HL-60/S4 treated with phorbol 12-myristate 13-acetate at 8.2 ng/mL for 4 days and 3 days (cell line): ENCODE data around the gene RBM20.
"Not testable (repeated sequence)": the region's sequence is repeated elsewhere in the genome, so short reads cannot be mapped to it uniquely, and the experiment has no call there.

Source experiments
- in situ Hi-C: fragments of 300-500 bp; cut with MboI; formaldehyde crosslinking; loops from 2 replicates; pipeline ENCODE4 v1.15.0; 2022; ENCODE audit warnings: low sequenced_read_pairs

Gene RBM20

DNA sequence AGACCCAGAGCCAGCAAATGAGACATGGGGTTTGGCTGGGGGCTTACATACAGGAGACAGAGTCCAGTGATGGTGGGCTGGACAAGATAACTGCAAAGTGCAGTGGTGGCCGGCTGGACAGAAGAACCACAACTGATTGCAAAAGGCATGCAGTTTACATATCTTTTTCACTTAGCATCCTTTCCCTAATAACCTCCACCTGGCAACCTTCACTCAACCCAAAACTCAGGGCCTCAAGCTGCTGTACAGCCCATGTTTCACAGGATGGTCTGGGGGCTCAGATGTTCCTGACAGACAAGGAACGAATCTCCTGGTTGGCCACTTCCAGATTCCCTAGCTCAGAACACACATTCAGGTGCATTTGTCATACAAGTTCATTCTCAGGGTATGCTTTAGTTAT, 219.8 kb downstream of the RBM20 start:
- in situ Hi-C loops: no loop called here

DNA sequence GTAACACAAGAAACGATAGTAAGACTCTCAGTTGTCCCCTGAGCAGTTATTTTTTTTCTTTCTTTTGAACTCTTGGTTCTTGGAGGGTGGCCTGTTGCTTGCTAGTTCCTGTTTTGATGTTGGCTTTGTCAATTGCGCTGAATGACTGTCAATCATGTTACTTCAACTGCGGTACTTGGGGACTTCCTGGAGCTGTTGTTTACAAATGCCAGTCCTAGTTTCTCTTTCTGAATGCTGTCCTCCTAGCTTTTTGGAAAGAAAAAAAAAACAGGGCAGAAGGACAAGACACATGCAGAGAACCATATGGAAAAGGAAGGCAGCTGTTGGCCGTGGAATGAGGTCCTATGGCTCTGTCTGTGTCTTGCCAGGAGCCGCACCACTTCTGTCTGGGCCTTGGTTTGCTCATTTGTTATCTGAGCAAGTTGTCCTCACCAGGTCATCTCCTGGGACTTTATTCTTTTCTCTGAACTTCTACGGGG, 220.6 kb downstream of the RBM20 start:
- in situ Hi-C loops: no loop called here

DNA sequence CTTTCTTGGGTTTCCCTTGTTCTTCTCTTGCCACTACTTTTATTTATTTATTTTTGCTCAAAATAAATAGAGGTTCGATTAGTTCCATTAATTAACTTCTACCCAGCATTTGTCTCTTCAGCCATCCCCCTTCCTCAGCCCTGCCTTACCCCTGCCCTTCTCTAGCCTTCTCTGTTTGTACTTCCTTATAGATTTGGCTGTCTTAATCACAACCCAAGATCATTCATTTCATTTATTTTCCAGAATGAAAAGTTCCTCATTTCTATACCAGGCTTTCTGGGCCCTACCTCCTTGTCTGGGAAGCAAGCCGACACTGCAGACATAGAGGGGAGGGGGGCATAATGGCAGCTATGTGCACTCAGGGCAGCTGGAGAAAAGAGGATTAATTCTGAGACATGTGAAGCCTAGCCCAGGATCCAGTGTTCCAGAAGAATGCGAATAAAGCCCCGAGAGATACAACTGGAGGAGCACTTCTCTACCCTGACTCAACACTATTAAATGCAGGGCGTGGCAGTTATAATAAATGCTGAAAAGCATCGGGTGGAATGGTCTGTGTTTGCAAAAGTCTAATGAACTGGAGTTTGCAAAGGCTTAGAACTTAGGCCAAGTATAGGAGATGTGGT, 221.2 kb downstream of the RBM20 start:
- in situ Hi-C loops: no loop called here

DNA sequence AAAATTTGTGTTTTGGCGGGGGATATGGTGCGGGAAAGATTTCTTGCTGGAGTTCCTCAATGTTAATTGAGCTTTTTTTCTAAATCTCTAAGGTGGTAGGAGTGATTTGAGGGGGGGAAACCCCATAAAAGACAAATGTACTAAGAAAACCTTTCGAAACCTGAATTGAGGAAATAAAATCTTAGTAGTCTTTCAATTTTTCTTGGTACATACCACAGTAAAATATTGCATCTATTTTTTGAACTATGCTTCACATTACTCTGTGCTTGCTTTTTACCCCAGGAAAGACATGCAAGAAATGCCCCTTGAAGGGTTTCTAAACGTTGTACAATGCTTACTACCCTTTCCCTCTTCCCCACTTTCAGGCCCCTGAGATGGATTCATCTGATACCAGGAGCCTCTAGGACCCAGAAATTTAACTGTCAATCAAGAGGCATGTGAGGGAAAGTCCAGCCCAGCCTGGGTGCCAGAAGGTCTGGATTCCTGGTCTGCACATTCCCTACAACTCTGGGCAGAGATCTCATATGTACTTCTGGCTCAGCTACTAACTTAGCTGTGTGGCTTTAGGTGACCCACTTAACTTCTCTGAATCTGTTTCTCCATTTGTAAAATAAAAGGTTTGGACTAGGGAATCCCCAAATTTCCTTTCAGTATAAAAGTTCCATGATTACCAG, 221.8 kb downstream of the RBM20 start:
- in situ Hi-C loops: no loop called here

GRCh38 chr10:110867011-110867806, 223.1 kb downstream of the RBM20 start:
- in situ Hi-C loops: not testable (repeated sequence)

DNA sequence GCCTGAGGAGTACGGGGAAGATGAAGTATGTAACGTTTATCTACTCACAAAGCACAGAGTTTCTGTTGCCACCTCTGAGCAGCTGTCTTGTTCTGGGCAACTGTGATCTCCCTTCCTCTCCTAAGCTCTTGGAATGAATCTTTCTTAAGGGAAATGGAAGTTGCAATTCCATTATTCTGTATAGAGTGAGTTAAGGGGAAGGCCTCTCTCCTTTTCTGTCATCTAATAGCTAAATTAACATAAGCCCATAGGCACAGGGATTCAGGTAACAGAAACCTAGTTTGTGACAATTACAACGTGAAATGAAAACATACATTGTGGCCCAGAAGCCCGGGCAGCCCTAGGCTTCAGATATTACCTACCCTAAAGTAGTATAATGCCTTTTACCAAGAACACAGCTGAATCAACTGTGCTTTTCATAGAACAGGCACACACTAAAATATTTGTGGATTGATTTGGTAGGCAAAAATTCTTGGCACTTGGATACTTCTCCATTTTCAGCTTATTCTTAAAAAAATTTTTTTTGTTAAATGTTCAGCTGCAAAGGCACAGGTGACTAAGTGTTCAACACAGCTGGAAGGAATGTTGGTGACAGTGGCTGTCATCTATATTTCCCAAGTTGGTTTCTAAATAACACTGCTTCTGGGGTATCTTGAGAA, 223.8 kb downstream of the RBM20 start:
- in situ Hi-C loops: no loop called here

- in situ Hi-C loops: no loop called here
Measured at GRCh38 chr10:110868981-110869380, 224.8 kb downstream of the RBM20 start.

DNA sequence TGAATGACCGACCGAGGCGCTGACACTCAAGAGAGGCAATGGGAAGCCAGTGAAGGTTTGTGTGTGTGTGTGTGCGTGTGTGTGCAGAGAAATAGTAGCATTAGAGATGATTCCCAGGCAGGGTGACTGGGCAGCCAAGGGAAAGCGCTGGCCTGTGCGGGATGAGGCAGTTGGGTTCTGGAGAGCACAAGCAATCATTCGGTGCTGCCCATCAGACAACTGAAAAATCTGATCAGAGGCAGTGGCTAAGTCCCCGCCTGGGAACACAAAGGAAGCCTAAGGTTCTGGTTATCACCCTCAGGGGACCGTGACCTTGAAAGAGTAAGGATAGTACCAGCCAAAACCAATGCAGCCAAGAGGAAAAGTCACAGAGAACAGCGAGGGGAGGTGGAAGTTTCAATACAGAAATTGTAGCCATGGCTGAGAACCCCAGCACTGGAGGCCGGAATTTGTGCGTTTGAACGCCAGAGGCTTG, 226.7 kb downstream of the RBM20 start:
- in situ Hi-C loops: no loop called here

GRCh38 chr10:110871298-110872084, 227.4 kb downstream of the RBM20 start, which contains the start of gene PDCD4:
Gene PDCD4 (plus strand): TSS chr10:110871928. CDS start chr10:110876028, 4,100 bp downstream.
- in situ Hi-C loops: no loop called here

GRCh38 chr10:110872145-110872983, 228.2 kb downstream of the RBM20 start:
- in situ Hi-C loops: no loop called here

DNA sequence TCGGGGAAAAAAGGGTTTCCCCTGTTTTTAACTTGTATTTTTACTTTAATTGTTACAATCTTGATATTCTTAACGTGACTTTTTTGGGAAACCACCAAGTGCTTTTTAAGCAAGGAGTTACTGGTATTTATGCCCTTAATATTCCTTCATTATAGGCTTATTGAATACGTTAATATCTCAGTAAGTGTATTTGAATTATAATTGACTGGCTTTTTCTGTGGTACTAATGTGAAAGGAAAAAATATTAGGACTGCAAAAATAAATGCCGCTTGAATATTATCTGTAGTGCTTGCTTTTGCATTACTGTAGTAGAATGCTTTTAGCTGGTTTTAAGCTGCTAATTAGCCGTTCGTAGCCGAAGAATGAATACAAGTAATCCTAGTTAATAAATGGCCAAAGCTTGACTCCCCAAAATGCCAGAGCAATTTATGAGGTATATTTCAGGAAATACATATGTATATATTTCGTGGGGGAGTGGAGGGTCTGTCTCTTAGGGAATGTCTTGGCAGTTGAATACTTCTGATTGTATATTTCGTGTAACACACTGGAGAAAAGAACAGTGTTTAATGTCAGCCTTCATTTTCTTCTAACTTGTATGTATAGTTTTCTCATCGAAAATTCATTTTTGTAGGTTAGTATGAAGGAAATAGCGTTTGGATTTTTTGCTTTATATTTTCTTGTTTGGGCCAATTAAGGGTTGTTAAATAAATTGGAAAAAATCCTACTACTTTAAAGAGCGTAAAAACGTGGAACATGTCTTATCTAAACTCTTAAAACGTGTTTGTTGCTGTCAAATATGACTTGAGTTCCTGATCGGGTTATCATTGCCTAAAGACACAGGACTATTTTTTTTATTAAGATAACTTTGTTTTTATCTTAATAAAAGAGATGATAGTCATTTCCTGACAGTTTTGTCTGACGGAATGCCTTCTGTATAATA, 229.1 kb downstream of the RBM20 start:
- in situ Hi-C loops: no loop called here

GRCh38 chr10:110873951-110874350, 229.8 kb downstream of the RBM20 start:
- in situ Hi-C loops: no loop called here

GRCh38 chr10:110876000-110876399, 231.9 kb downstream of the RBM20 start:
- in situ Hi-C loops: loop anchor here (25.0 kb wide), 1 partner anchor 139 kb away; no protein-coding TSS in a partner anchor

DNA sequence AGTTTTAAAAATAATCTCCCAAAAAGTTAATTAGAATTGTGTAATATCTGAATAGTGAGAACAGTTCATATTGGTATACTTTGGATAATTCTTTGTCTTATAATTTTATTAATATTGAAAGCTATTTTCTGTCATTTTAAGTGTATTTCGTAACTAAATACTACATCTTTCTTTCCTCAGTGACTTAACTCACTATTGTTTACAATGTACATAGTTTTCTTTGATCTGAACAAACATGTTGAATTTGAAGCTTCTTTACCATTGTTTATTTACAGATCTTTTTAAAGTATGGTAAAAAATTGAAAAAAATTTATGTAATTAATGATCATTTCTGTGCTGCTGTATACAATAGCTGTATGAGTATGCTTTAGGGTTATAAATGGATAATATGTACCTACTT, 232.7 kb downstream of the RBM20 start:
- in situ Hi-C loops: loop anchor here (25.0 kb wide), 1 partner anchor 139 kb away; no protein-coding TSS in a partner anchor

DNA sequence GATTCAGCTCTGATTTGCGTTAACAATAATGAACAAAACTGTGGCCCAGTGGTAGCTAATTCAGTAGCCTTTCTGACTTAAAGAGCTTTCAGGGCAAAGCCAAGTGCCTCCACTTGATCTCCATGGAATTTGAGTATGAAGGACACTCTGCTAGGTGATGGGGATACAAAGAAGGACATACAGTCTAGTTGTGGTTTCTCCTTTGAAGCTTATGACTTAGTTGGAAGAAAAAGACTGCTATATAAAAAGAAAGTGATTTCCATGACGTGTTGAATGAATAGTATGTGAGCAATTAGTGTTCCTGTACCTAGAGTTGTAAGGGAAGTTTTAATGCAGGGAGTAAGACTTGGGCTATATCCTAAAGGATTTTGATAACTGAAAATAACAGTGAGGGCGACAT, 235.9 kb downstream of the RBM20 start:
- in situ Hi-C loops: loop anchor here (25.0 kb wide), 1 partner anchor 143 kb away; no protein-coding TSS in a partner anchor

- in situ Hi-C loops: loop anchor here (25.0 kb wide), 1 partner anchor 144 kb away; no protein-coding TSS in a partner anchor
Measured at GRCh38 chr10:110881247-110881646, 237.1 kb downstream of the RBM20 start.

DNA sequence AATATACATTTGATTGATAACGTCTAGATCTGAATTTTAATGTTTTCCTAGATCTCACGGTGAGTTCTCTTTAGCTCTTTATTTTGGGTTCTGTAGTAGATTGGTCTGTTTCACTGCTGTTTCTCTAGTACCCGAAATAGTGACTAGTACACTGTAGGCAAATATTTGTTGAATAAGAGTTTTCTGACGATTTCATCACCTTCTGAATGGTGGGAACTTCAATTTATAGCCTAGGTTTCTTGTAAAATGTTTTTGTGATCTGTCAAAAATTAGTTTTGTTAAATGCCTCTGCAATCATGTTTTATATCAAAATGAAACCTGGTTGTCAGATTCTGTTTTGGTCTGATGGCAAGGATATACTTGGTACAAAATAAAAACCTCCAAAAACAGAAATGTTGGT, 237.8 kb downstream of the RBM20 start:
- in situ Hi-C loops: loop anchor here (25.0 kb wide), 1 partner anchor 145 kb away; no protein-coding TSS in a partner anchor

DNA sequence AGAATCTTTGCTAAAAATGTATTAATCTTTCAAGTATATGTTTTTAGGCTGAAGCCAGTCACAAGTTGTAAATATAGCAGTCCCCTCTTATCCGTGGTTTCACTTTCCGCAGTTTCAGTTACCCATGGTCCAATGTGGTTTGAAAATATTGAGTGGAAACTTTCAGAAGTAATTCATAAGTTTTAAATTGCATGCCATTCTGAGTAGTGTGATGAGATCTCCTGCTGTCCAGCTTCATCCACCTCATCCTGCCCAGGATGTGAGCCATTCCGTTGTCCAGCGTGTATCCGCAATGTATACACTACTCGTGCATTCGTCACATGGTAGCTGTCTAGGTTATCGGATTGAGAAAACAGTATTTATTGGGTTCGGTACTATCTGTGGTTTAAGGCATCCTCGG, 239.8 kb downstream of the RBM20 start:
- in situ Hi-C loops: loop anchor here (25.0 kb wide), 1 partner anchor 147 kb away; no protein-coding TSS in a partner anchor
